ENCODE data around the gene NOA1. TPM values are rescaled to one million over a fixed set of nuclear protein-coding genes. Genes with fewer than 3 reads are reported as not detected.
"Not testable (repeated sequence)": the region's sequence is repeated elsewhere in the genome, so short reads cannot be mapped to it uniquely, and the experiment has no call there.

NOA1 gene
- total and polyA plus RNA-seq, 10 of the 15 experiments (the other 5 are each of a cell fraction or from before 2014, with no cell fraction given), result 3.2 to 34.0 (median 17.6) TPM

DNA sequence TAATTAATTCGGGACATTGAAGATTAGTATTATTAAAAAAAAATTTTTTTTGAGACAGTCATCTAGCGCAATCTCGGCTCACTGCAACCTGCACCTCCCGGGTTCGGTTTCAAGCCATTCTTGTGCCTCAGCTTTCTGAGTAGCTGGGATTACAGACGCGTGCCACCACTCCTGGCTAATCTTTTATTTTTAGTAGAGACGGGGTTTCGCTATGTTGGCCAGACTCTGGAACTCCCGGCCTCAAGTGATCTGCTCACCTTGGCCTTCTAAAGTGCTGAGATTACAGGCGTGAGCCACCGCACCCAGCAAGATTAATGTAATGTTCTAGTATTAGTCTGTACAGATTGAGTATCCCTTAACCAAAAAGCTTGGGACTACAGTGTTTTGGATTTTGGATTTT is 37.0 kb downstream of the NOA1 start:
- RAD21 ChIA-PET (ENCODE audit: unreplicated experiment), result no interaction called here
- DNase-seq (ENCODE audit: low read depth, low spot score) (no peak), ATAC-seq (no peak), FAIRE-seq (no peak)
- no peak overlapping the region for H3K4me3 ChIP-seq
- no peak overlapping the region for H2AFZ ChIP-seq (ENCODE audit: control insufficient read depth, low read depth, low read length)
- TF ChIP-seq, protein P1, sequence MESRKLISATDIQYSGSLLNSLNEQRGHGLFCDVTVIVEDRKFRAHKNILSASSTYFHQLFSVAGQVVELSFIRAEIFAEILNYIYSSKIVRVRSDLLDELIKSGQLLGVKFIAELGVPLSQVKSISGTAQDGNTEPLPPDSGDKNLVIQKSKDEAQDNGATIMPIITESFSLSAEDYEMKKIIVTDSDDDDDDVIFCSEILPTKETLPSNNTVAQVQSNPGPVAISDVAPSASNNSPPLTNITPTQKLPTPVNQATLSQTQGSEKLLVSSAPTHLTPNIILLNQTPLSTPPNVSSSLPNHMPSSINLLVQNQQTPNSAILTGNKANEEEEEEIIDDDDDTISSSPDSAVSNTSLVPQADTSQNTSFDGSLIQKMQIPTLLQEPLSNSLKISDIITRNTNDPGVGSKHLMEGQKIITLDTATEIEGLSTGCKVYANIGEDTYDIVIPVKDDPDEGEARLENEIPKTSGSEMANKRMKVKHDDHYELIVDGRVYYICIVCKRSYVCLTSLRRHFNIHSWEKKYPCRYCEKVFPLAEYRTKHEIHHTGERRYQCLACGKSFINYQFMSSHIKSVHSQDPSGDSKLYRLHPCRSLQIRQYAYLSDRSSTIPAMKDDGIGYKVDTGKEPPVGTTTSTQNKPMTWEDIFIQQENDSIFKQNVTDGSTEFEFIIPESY (IDR thresholded peaks at IDR 0.05), result no peak
- intact Hi-C loops (cut with micrococcal nuclease; ENCODE audit: unreplicated experiment) (no loop called here), in situ Hi-C loops (cut with MboI) (no loop called here)
- H3K9me3 ChIP-seq (replicated peaks; ENCODE audit: control insufficient read depth, insufficient read depth, low read length), result no peaks in the 10 kb centered on the region
- no TSS peak for BruUV-seq (replicated peaks)
- 97% methylated on average over 12 of the region's 12 CpGs for WGBS (ENCODE audit: insufficient coverage, insufficient replicate concordance, low lambda C conversion rate, missing lambda C conversion rate)
- no peaks in the 10 kb centered on the region for H3K27me3 ChIP-seq (replicated peaks in 1 of 2; ENCODE audit: control insufficient read depth in 2 of 2, insufficient read depth in 2 of 2, low read length in 1 of 2)
- POLR2A ChIA-PET, result no interaction called here
- CTCF ChIA-PET, result interaction anchor here (1.0 kb wide), 1 partner anchor 19 kb away, joined by 3 read pairs; no protein-coding TSS in a partner anchor
- H4K20me1 ChIP-seq (ENCODE audit: control insufficient read depth, insufficient read depth), result no peaks in the 10 kb centered on the region
- H3K9ac ChIP-seq (ENCODE audit: control insufficient read depth, insufficient read depth, low read length), result no peak overlapping the region
- H3K36me3 ChIP-seq (ENCODE audit: control insufficient read depth in 2 of 2, insufficient read depth in 2 of 2, low read length in 1 of 2), result no peaks in the 10 kb centered on the region; a peak in 3 of 4 replicates
- no peaks in the 10 kb centered on the region for H3K79me2 ChIP-seq (ENCODE audit: control insufficient read depth, insufficient read depth, low read length)
- SMC1A ChIA-PET (ENCODE audit: uncharacterized antibody, unreplicated experiment), result interaction anchor here (1.3 kb wide), 1 partner anchor 38 kb away, joined by 3 read pairs; the partner anchor contains the start of gene NOA1
- no peak overlapping the region for H3K27ac ChIP-seq (ENCODE audit: control insufficient read depth, insufficient read depth)
- H3K4me2 ChIP-seq (ENCODE audit: control insufficient read depth, insufficient read depth), result no peak overlapping the region
- no peaks in the 10 kb centered on the region for H3K4me1 ChIP-seq (ENCODE audit: control insufficient read depth, insufficient read depth, low read length)

DNA sequence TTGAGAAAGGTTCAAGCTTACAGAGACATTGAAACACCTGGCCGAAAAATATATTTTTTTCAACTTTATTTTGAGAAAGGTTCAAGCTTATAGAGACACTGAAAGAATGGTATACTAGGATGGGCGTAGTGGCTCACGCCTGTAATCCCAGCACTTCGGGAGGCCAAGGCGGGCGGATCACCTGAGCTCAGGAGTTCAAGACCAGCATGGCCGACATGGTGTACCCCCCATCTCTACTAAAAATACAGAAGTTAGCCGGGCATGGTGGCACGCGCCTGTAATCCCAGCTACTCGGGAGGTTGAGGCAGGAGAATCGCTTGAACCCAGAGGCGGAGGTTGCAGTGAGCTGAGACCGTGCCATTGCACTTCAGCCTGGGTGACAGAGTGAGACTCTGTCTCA is 37.6 kb downstream of the NOA1 start:
- FAIRE-seq; CTCF ChIA-PET; H2AFZ ChIP-seq (ENCODE audit: control insufficient read depth, low read depth, low read length); intact Hi-C loops (cut with micrococcal nuclease; ENCODE audit: unreplicated experiment); ATAC-seq; H3K9me3 ChIP-seq (replicated peaks; ENCODE audit: control insufficient read depth, insufficient read depth, low read length); H3K9ac ChIP-seq (ENCODE audit: control insufficient read depth, insufficient read depth, low read length); H3K36me3 ChIP-seq (ENCODE audit: control insufficient read depth in 2 of 2, insufficient read depth in 2 of 2, low read length in 1 of 2); H4K20me1 ChIP-seq (ENCODE audit: control insufficient read depth, insufficient read depth); H3K79me2 ChIP-seq (ENCODE audit: control insufficient read depth, insufficient read depth, low read length); H3K4me2 ChIP-seq (ENCODE audit: control insufficient read depth, insufficient read depth); in situ Hi-C loops (cut with MboI); SMC1A ChIA-PET (ENCODE audit: uncharacterized antibody, unreplicated experiment); H3K27ac ChIP-seq (ENCODE audit: control insufficient read depth, insufficient read depth); H3K4me3 ChIP-seq; RAD21 ChIA-PET (ENCODE audit: unreplicated experiment); H3K27me3 ChIP-seq (replicated peaks in 1 of 2; ENCODE audit: control insufficient read depth in 2 of 2, insufficient read depth in 2 of 2, low read length in 1 of 2); H3K4me1 ChIP-seq (ENCODE audit: control insufficient read depth, insufficient read depth, low read length); DNase-seq (ENCODE audit: low read depth, low spot score); BruUV-seq (replicated peaks): not testable (repeated sequence)
- POLR2A ChIA-PET, result interaction anchor here (0.6 kb wide), 1 partner anchor 22 kb away, joined by 3 read pairs; no protein-coding TSS in a partner anchor
- WGBS (ENCODE audit: insufficient coverage, insufficient replicate concordance, low lambda C conversion rate, missing lambda C conversion rate), result over 99% methylated on average over 14 of the region's 14 CpGs
